ENCODE data around the gene ZNF219.
A peak's percentile ranks its signal among the peaks of the same experiment; 100 is the strongest.

ZNF219 gene

GRCh38 chr14:21096978-21097635 lies 1.3 kb downstream of the ZNF219 start:
- no peaks in the 10 kb centered on the region for H3K27me3 ChIP-seq (ENCODE audit: insufficient read depth, insufficient read length)
- DNase-seq (ENCODE audit: low read depth, low spot score) = no peak
- H3K9ac ChIP-seq (ENCODE audit: insufficient read length, low read depth) = peak overlapping the region; percentile 67
- no peak for TF ChIP-seq ZNF274 (IDR thresholded peaks at IDR 0.05; ENCODE audit: low read depth, low read length)
- no peak for TF ChIP-seq YY1 (IDR thresholded peaks at IDR 0.05; ENCODE audit: insufficient read depth, insufficient read length)
- no peak for TF ChIP-seq SUZ12 (IDR thresholded peaks at IDR 0.05; ENCODE audit: extremely low read depth, insufficient read depth, insufficient read length)
- H3K9me3 ChIP-seq (ENCODE audit: insufficient read depth, low read length) = no peaks in the 10 kb centered on the region; the same call in 1 of the 2 replicates
- H3K36me3 ChIP-seq (ENCODE audit: insufficient read depth, insufficient read length, low read length) = peaks cover 16% of the 10 kb centered on the region
- peaks cover 16% of the 10 kb centered on the region for H3K4me1 ChIP-seq (ENCODE audit: insufficient read depth, insufficient read length)
- peak overlapping the region; percentile 27 for H3K4me3 ChIP-seq (ENCODE audit: insufficient read length, low read depth)

GRCh38 chr14:21096438-21096837 lies 2.0 kb downstream of the ZNF219 start:
- Histone ChIP-seq H3K4me1 (ENCODE audit: insufficient read depth, insufficient read length) (peaks cover 11% of the 10 kb centered on the region), H3K9me3 (ENCODE audit: insufficient read depth, low read length) (no peaks in the 10 kb centered on the region; the same call in 1 of the 2 replicates)
- TF ChIP-seq YY1 (IDR thresholded peaks at IDR 0.05; ENCODE audit: insufficient read depth, insufficient read length) (no peak), ZNF274 (IDR thresholded peaks at IDR 0.05; ENCODE audit: low read depth, low read length) (no peak), SUZ12 (IDR thresholded peaks at IDR 0.05; ENCODE audit: extremely low read depth, insufficient read depth, insufficient read length) (no peak)

GRCh38 chr14:21095430-21096205 lies 2.8 kb downstream of the ZNF219 start:
- no peak for TF ChIP-seq SUZ12 (IDR thresholded peaks at IDR 0.05; ENCODE audit: extremely low read depth, insufficient read depth, insufficient read length)
- TF ChIP-seq YY1 (IDR thresholded peaks at IDR 0.05; ENCODE audit: insufficient read depth, insufficient read length) = no peak
- no peak for TF ChIP-seq ZNF274 (IDR thresholded peaks at IDR 0.05; ENCODE audit: low read depth, low read length)
- peaks cover 9% of the 10 kb centered on the region for H3K4me1 ChIP-seq (ENCODE audit: insufficient read depth, insufficient read length)
- H3K36me3 ChIP-seq (ENCODE audit: insufficient read depth, insufficient read length, low read length) = peaks cover 28% of the 10 kb centered on the region
- no peak overlapping the region for H3K4me3 ChIP-seq (ENCODE audit: insufficient read length, low read depth)
- no peaks in the 10 kb centered on the region for H3K27me3 ChIP-seq (ENCODE audit: insufficient read depth, insufficient read length)
- no peak overlapping the region for H3K9ac ChIP-seq (ENCODE audit: insufficient read length, low read depth)
- no peak for DNase-seq (ENCODE audit: low read depth, low spot score)
- no peaks in the 10 kb centered on the region; the same call in 1 of the 2 replicates for H3K9me3 ChIP-seq (ENCODE audit: insufficient read depth, low read length)

More at GRCh38 chr14:21096438-21096837, 2.0 kb downstream of the ZNF219 start:
- no peaks in the 10 kb centered on the region for H3K27me3 ChIP-seq (ENCODE audit: insufficient read depth, insufficient read length)
- H3K4me3 ChIP-seq (ENCODE audit: insufficient read length, low read depth) = no peak overlapping the region
- DNase-seq (ENCODE audit: low read depth, low spot score) = no peak
- H3K9ac ChIP-seq (ENCODE audit: insufficient read length, low read depth) = no peak overlapping the region
- peaks cover 22% of the 10 kb centered on the region for H3K36me3 ChIP-seq (ENCODE audit: insufficient read depth, insufficient read length, low read length)

GRCh38 chr14:21093769-21094681 lies 4.4 kb downstream of the ZNF219 start:
- H3K36me3 ChIP-seq (ENCODE audit: insufficient read depth, insufficient read length, low read length) = peaks cover 44% of the 10 kb centered on the region
- no peaks in the 10 kb centered on the region for H3K27me3 ChIP-seq (ENCODE audit: insufficient read depth, insufficient read length)
- H3K4me3 ChIP-seq (ENCODE audit: insufficient read length, low read depth) = peak overlapping the region; percentile 29
- DNase-seq (ENCODE audit: low read depth, low spot score) = peak; percentile 94
- H3K4me1 ChIP-seq (ENCODE audit: insufficient read depth, insufficient read length) = peaks cover 9% of the 10 kb centered on the region
- TF ChIP-seq ZNF274 (IDR thresholded peaks at IDR 0.05; ENCODE audit: low read depth, low read length) (no peak), SUZ12 (IDR thresholded peaks at IDR 0.05; ENCODE audit: extremely low read depth, insufficient read depth, insufficient read length) (no peak), YY1 (IDR thresholded peaks at IDR 0.05; ENCODE audit: insufficient read depth, insufficient read length) (no peak)
- H3K9me3 ChIP-seq (ENCODE audit: insufficient read depth, low read length) = no peaks in the 10 kb centered on the region; the same call in 1 of the 2 replicates
- peak overlapping the region; percentile 72 for H3K9ac ChIP-seq (ENCODE audit: insufficient read length, low read depth)

- no peak for DNase-seq (ENCODE audit: low read depth, low spot score)
- peaks cover 54% of the 10 kb centered on the region for H3K36me3 ChIP-seq (ENCODE audit: insufficient read depth, insufficient read length, low read length)
- H3K9me3 ChIP-seq (ENCODE audit: insufficient read depth, low read length) = no peaks in the 10 kb centered on the region; the same call in 1 of the 2 replicates
- TF ChIP-seq ZNF274 (IDR thresholded peaks at IDR 0.05; ENCODE audit: low read depth, low read length) = no peak
- TF ChIP-seq SUZ12 (IDR thresholded peaks at IDR 0.05; ENCODE audit: extremely low read depth, insufficient read depth, insufficient read length) = no peak
- no peak for TF ChIP-seq YY1 (IDR thresholded peaks at IDR 0.05; ENCODE audit: insufficient read depth, insufficient read length)
- H3K4me1 ChIP-seq (ENCODE audit: insufficient read depth, insufficient read length) = peaks cover 9% of the 10 kb centered on the region
- H3K27me3 ChIP-seq (ENCODE audit: insufficient read depth, insufficient read length) = no peaks in the 10 kb centered on the region
- H3K9ac ChIP-seq (ENCODE audit: insufficient read length, low read depth) = peak overlapping the region; percentile 72
- no peak overlapping the region for H3K4me3 ChIP-seq (ENCODE audit: insufficient read length, low read depth)
These were observed 5.4 kb downstream of the ZNF219 start for GRCh38 chr14:21093018-21093417.

GRCh38 chr14:21092273-21093011 lies 6.0 kb downstream of the ZNF219 start:
- no peak overlapping the region for H3K4me3 ChIP-seq (ENCODE audit: insufficient read length, low read depth)
- no peak overlapping the region for H3K9ac ChIP-seq (ENCODE audit: insufficient read length, low read depth)
- no peak for TF ChIP-seq SUZ12 (IDR thresholded peaks at IDR 0.05; ENCODE audit: extremely low read depth, insufficient read depth, insufficient read length)
- no peak for TF ChIP-seq YY1 (IDR thresholded peaks at IDR 0.05; ENCODE audit: insufficient read depth, insufficient read length)
- no peak for TF ChIP-seq ZNF274 (IDR thresholded peaks at IDR 0.05; ENCODE audit: low read depth, low read length)
- H3K36me3 ChIP-seq (ENCODE audit: insufficient read depth, insufficient read length, low read length) = peaks cover 58% of the 10 kb centered on the region
- H3K27me3 ChIP-seq (ENCODE audit: insufficient read depth, insufficient read length) = no peaks in the 10 kb centered on the region
- DNase-seq (ENCODE audit: low read depth, low spot score) = no peak
- no peaks in the 10 kb centered on the region; the same call in 1 of the 2 replicates for H3K9me3 ChIP-seq (ENCODE audit: insufficient read depth, low read length)
- peaks cover 9% of the 10 kb centered on the region for H3K4me1 ChIP-seq (ENCODE audit: insufficient read depth, insufficient read length)

All from NT2/D1 (cell line).